ENCODE results near the gene ARRDC4. TPM values are rescaled to one million over a fixed set of nuclear protein-coding genes. Genes with fewer than 3 reads are reported as not detected.

ARRDC4 gene
- total and polyA plus RNA-seq, 2 experiments from 2014 or later: 15.5 to 31.6 TPM

GRCh38 chr15:97953254-97953653 is 7.2 kb upstream of the ARRDC4 start:
- TF ChIP-seq EZH2 (IDR thresholded peaks at IDR 0.05; ENCODE audit: insufficient read depth, poor library complexity, severe bottlenecking) (no peak), EZH2phosphoT487 (IDR thresholded peaks at IDR 0.05; ENCODE audit: insufficient read depth, low read depth) (no peak)
- no peak overlapping the region for H2AFZ ChIP-seq
- no peak for DNase-seq
- no peaks in the 10 kb centered on the region for H3K36me3 ChIP-seq (ENCODE audit: low read depth)
- H3K27me3 ChIP-seq (replicated peaks; ENCODE audit: insufficient read depth): no peaks in the 10 kb centered on the region
- in situ Hi-C loops (cut with MboI): no loop called here
- H3F3A ChIP-seq (ENCODE audit: insufficient read depth): no peaks in the 10 kb centered on the region
- WGBS, 2 experiments (ENCODE audit: low coverage in 1 of 2, low lambda C conversion rate in 2 of 2, missing lambda C conversion rate in 2 of 2): 28 to 30% methylated on average over 6 of the region's 6 CpGs
- H3K4me3 ChIP-seq: no peak overlapping the region
- H3K27ac ChIP-seq: no peak overlapping the region
- H4K20me1 ChIP-seq (ENCODE audit: insufficient read depth): no peaks in the 10 kb centered on the region
- no peaks in the 10 kb centered on the region for H3K9me2 ChIP-seq (ENCODE audit: insufficient read depth)
- no peak overlapping the region for H3K9ac ChIP-seq
- H3K9me3 ChIP-seq (ENCODE audit: low read depth): no peaks in the 10 kb centered on the region
- no peak overlapping the region for H3K4me2 ChIP-seq (ENCODE audit: unreplicated experiment)
- H3K79me2 ChIP-seq (ENCODE audit: insufficient read depth): no peaks in the 10 kb centered on the region
- H3K4me1 ChIP-seq (ENCODE audit: insufficient read depth): no peaks in the 10 kb centered on the region

GRCh38 chr15:97953748-97954147 is 6.8 kb upstream of the ARRDC4 start:
- Histone ChIP-seq H3K4me3 (no peak overlapping the region), H4K20me1 (ENCODE audit: insufficient read depth) (no peaks in the 10 kb centered on the region), H3K9me3 (ENCODE audit: low read depth) (no peaks in the 10 kb centered on the region), H3K36me3 (ENCODE audit: low read depth) (no peaks in the 10 kb centered on the region), H3K9ac (no peak overlapping the region), H3K27me3 (replicated peaks; ENCODE audit: insufficient read depth) (no peaks in the 10 kb centered on the region), H2AFZ (no peak overlapping the region), H3K9me2 (ENCODE audit: insufficient read depth) (no peaks in the 10 kb centered on the region), H3K4me1 (ENCODE audit: insufficient read depth) (no peaks in the 10 kb centered on the region), H3K4me2 (ENCODE audit: unreplicated experiment) (no peak overlapping the region), H3K27ac (no peak overlapping the region), H3K79me2 (ENCODE audit: insufficient read depth) (no peaks in the 10 kb centered on the region), H3F3A (ENCODE audit: insufficient read depth) (no peaks in the 10 kb centered on the region)
- TF ChIP-seq EZH2phosphoT487 (IDR thresholded peaks at IDR 0.05; ENCODE audit: insufficient read depth, low read depth) (no peak), EZH2 (IDR thresholded peaks at IDR 0.05; ENCODE audit: insufficient read depth, poor library complexity, severe bottlenecking) (no peak)
- 72 to 77% methylated on average over 8 of the region's 8 CpGs for WGBS, 2 experiments (ENCODE audit: low coverage in 1 of 2, low lambda C conversion rate in 2 of 2, missing lambda C conversion rate in 2 of 2)
- DNase-seq: no peak
- in situ Hi-C loops (cut with MboI): no loop called here

DNA sequence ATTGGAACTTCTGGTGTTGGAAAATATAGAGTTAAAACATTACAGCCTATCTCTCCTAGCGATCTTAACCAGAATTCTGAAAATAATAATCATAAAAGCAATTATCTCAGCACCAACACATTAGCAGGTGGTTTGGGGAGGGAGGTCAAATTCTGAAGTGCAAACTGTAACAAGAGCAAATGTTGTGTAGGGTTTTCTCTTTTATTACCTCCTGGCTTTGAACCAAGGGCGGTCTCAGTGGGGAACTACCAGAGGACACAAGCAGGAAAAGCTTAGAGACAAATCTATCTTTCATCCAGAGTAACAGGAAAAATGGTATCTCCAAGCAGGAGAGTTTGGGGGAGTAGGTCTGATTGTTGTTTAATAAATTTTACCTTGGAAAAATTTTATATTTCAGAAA is 5.5 kb upstream of the ARRDC4 start:
- H3K36me3 ChIP-seq (ENCODE audit: low read depth): no peaks in the 10 kb centered on the region
- H3K4me3 ChIP-seq: no peak overlapping the region
- 0 out of 2 replicates have a peak, but pooled peaks cover 4% of the 10 kb centered on the region for H3K4me1 ChIP-seq (ENCODE audit: insufficient read depth)
- in situ Hi-C loops (cut with MboI): no loop called here
- H4K20me1 ChIP-seq (ENCODE audit: insufficient read depth): no peaks in the 10 kb centered on the region
- 50 to 55% methylated on average over 2 of the region's 2 CpGs for WGBS, 2 experiments (ENCODE audit: low coverage in 1 of 2, low lambda C conversion rate in 2 of 2, missing lambda C conversion rate in 2 of 2)
- H3K79me2 ChIP-seq (ENCODE audit: insufficient read depth): no peaks in the 10 kb centered on the region
- H3K4me2 ChIP-seq (ENCODE audit: unreplicated experiment): no peak overlapping the region
- 0 out of 2 replicates have a peak, but pooled peaks cover 3% of the 10 kb centered on the region for H3F3A ChIP-seq (ENCODE audit: insufficient read depth)
- no peak overlapping the region for H3K9ac ChIP-seq
- H3K9me3 ChIP-seq (ENCODE audit: low read depth): no peaks in the 10 kb centered on the region
- TF ChIP-seq EZH2phosphoT487 (IDR thresholded peaks at IDR 0.05; ENCODE audit: insufficient read depth, low read depth): no peak
- TF ChIP-seq EZH2 (IDR thresholded peaks at IDR 0.05; ENCODE audit: insufficient read depth, poor library complexity, severe bottlenecking): no peak
- DNase-seq: no peak
- no peaks in the 10 kb centered on the region for H3K9me2 ChIP-seq (ENCODE audit: insufficient read depth)
- H3K27me3 ChIP-seq (replicated peaks; ENCODE audit: insufficient read depth): no peaks in the 10 kb centered on the region
- no peak overlapping the region for H3K27ac ChIP-seq
- no peak overlapping the region for H2AFZ ChIP-seq

- no peak overlapping the region for H3K9ac ChIP-seq
- no peaks in the 10 kb centered on the region for H3K9me3 ChIP-seq (ENCODE audit: low read depth)
- H4K20me1 ChIP-seq (ENCODE audit: insufficient read depth): no peaks in the 10 kb centered on the region
- in situ Hi-C loops (cut with MboI): no loop called here
- H3K4me3 ChIP-seq: no peak overlapping the region
- DNase-seq: no peak
- no peaks in the 10 kb centered on the region for H3K79me2 ChIP-seq (ENCODE audit: insufficient read depth)
- no peak overlapping the region for H3K4me2 ChIP-seq (ENCODE audit: unreplicated experiment)
- no peak for TF ChIP-seq EZH2 (IDR thresholded peaks at IDR 0.05; ENCODE audit: insufficient read depth, poor library complexity, severe bottlenecking)
- TF ChIP-seq EZH2phosphoT487 (IDR thresholded peaks at IDR 0.05; ENCODE audit: insufficient read depth, low read depth): no peak
- no peaks in the 10 kb centered on the region for H3K9me2 ChIP-seq (ENCODE audit: insufficient read depth)
- H3K27ac ChIP-seq: no peak overlapping the region
- H2AFZ ChIP-seq: no peak overlapping the region
- WGBS, 2 experiments (ENCODE audit: low coverage in 1 of 2, low lambda C conversion rate in 2 of 2, missing lambda C conversion rate in 2 of 2): 67 to 68% methylated on average over 4 of the region's 4 CpGs
- 0 out of 2 replicates have a peak, but pooled peaks cover 4% of the 10 kb centered on the region for H3K4me1 ChIP-seq (ENCODE audit: insufficient read depth)
- H3K27me3 ChIP-seq (replicated peaks; ENCODE audit: insufficient read depth): no peaks in the 10 kb centered on the region
- 0 out of 2 replicates have a peak, but pooled peaks cover 3% of the 10 kb centered on the region for H3F3A ChIP-seq (ENCODE audit: insufficient read depth)
- H3K36me3 ChIP-seq (ENCODE audit: low read depth): no peaks in the 10 kb centered on the region
Measured at GRCh38 chr15:97955529-97955928, 5.0 kb upstream of the ARRDC4 start.
